AG09309 (cell line): ENCODE data around the gene CIDEA.

Source experiments
- DNase-seq: peaks from one replicate; pipeline ENCODE4 v3.0.0-alpha.2; 2010; ENCODE audit warnings: low read depth
- H3K4me3 ChIP-seq: 2 replicates; pipeline ENCODE4 v1.5.1; 2011; ENCODE audit warnings: mild to moderate bottlenecking, low read depth, low read length, moderate library complexity; ENCODE audit not compliant: control insufficient read depth
- CTCF ChIP-seq: IDR thresholded peaks from 2 replicates; pipeline ENCODE4 v1.5.1; 2011; ENCODE audit warnings: mild to moderate bottlenecking, low read depth, low read length, inconsistent platforms; ENCODE audit not compliant: insufficient read depth, control insufficient read depth; ENCODE audit errors: missing control alignments

The CIDEA gene

GRCh38 chr18:12318334-12318697 lies 64.2 kb downstream of the CIDEA start:
- no peak for DNase-seq
- H3K4me3 ChIP-seq: no peak overlapping the region
- no peak for TF ChIP-seq CTCF

- no peak for TF ChIP-seq CTCF
- H3K4me3 ChIP-seq: no peak overlapping the region
- DNase-seq: no peak
Measured at GRCh38 chr18:12318857-12319256, 64.7 kb downstream of the CIDEA start.

- no peak for TF ChIP-seq CTCF
- no peak overlapping the region for H3K4me3 ChIP-seq
- no peak for DNase-seq
Measured at GRCh38 chr18:12321333-12321732, 67.2 kb downstream of the CIDEA start.

- no peak for TF ChIP-seq CTCF
- H3K4me3 ChIP-seq: no peak overlapping the region
- no peak for DNase-seq
Measured at GRCh38 chr18:12324991-12325725, 71.0 kb downstream of the CIDEA start.

- H3K4me3 ChIP-seq: no peak overlapping the region
- no peak for DNase-seq
- no peak for TF ChIP-seq CTCF
Measured at GRCh38 chr18:12325726-12326245, 71.6 kb downstream of the CIDEA start.

GRCh38 chr18:12326711-12327460 lies 72.7 kb downstream of the CIDEA start:
- no peak overlapping the region for H3K4me3 ChIP-seq
- no peak for TF ChIP-seq CTCF
- no peak for DNase-seq
